HEK293 (cell line): ENCODE results near the gene BCL7A.

Source experiments
- HOXC10 ChIP-seq: sonication (generic); formaldehyde crosslinking; IDR thresholded peaks from 2 replicates; pipeline ENCODE4 v1.8.1; 2023; ENCODE audit warnings: mild to moderate bottlenecking, missing genetic modification reagents
- HOXD13 ChIP-seq: sonication (generic); formaldehyde crosslinking; IDR thresholded peaks from 2 replicates; pipeline ENCODE4 v1.8.0; 2022; ENCODE audit warnings: missing genetic modification reagents, borderline replicate concordance
- KLF16 ChIP-seq: fragments of 450-650 bp; formaldehyde crosslinking; IDR thresholded peaks from 2 replicates; pipeline ENCODE4 v1.5.1; 2017; ENCODE audit warnings: missing biosample characterization, missing genetic modification characterization
- KLF8 ChIP-seq: fragments of 450-650 bp; formaldehyde crosslinking; IDR thresholded peaks from 2 replicates; pipeline ENCODE4 v1.5.1; 2016; ENCODE audit warnings: missing biosample characterization, missing genetic modification characterization
- SCRT2 ChIP-seq: fragments of 450-650 bp; formaldehyde crosslinking; IDR thresholded peaks from 2 replicates; pipeline ENCODE4 v1.5.1; 2016; ENCODE audit warnings: missing biosample characterization, missing genetic modification characterization
- WT1 ChIP-seq: fragments of 450-650 bp; formaldehyde crosslinking; IDR thresholded peaks from 2 replicates; pipeline ENCODE4 v1.5.1; 2016; ENCODE audit warnings: missing biosample characterization, missing genetic modification characterization
- ZBTB1 ChIP-seq: fragments of 450-650 bp; formaldehyde crosslinking; IDR thresholded peaks from 2 replicates; pipeline ENCODE4 v1.5.1; 2016; ENCODE audit warnings: missing biosample characterization, missing genetic modification characterization
- ZBTB10 ChIP-seq: fragments of 450-650 bp; formaldehyde crosslinking; IDR thresholded peaks from 2 replicates; pipeline ENCODE4 v1.5.1; 2016; ENCODE audit warnings: missing biosample characterization, missing genetic modification characterization
- ZBTB20 ChIP-seq: fragments of 450-650 bp; formaldehyde crosslinking; IDR thresholded peaks from 2 replicates; pipeline ENCODE4 v1.5.1; 2016; ENCODE audit warnings: missing biosample characterization, missing genetic modification characterization
- ZFP3 ChIP-seq: fragments of 450-650 bp; formaldehyde crosslinking; IDR thresholded peaks from 2 replicates; pipeline ENCODE4 v1.5.1; 2016; ENCODE audit warnings: low read depth, missing biosample characterization, missing genetic modification characterization
- ZNF133 ChIP-seq: fragments of 450-650 bp; formaldehyde crosslinking; IDR thresholded peaks from 2 replicates; pipeline ENCODE4 v1.5.1; 2016; ENCODE audit warnings: missing biosample characterization, missing genetic modification characterization
- ZNF169 ChIP-seq: fragments of 450-650 bp; formaldehyde crosslinking; IDR thresholded peaks from 2 replicates; pipeline ENCODE4 v1.5.1; 2016; ENCODE audit warnings: missing biosample characterization, missing genetic modification characterization
- ZNF174 ChIP-seq: fragments of 450-650 bp; formaldehyde crosslinking; IDR thresholded peaks from 2 replicates; pipeline ENCODE4 v1.5.0; 2017; ENCODE audit warnings: missing biosample characterization, mild to moderate bottlenecking, missing genetic modification characterization
- ZNF175 ChIP-seq: fragments of 450-650 bp; formaldehyde crosslinking; IDR thresholded peaks from 2 replicates; pipeline ENCODE4 v1.5.1; 2016; ENCODE audit warnings: missing biosample characterization, missing genetic modification characterization
- ZNF18 ChIP-seq: fragments of 450-650 bp; formaldehyde crosslinking; IDR thresholded peaks from 2 replicates; pipeline ENCODE4 v1.5.1; 2016; ENCODE audit warnings: missing biosample characterization, missing genetic modification characterization
- ZNF211 ChIP-seq: fragments of 450-650 bp; formaldehyde crosslinking; IDR thresholded peaks from 2 replicates; pipeline ENCODE4 v1.5.1; 2016; ENCODE audit warnings: low read depth, missing biosample characterization, missing genetic modification characterization
- ZNF266 ChIP-seq: fragments of 450-650 bp; formaldehyde crosslinking; IDR thresholded peaks from 2 replicates; pipeline ENCODE4 v1.5.1; 2016; ENCODE audit warnings: missing biosample characterization, missing genetic modification characterization, low read depth
- ZNF280D ChIP-seq: fragments of 450-650 bp; formaldehyde crosslinking; IDR thresholded peaks from 2 replicates; pipeline ENCODE4 v1.5.1; 2016; ENCODE audit warnings: missing biosample characterization, missing genetic modification characterization
- ZNF292 ChIP-seq: fragments of 450-650 bp; formaldehyde crosslinking; IDR thresholded peaks from 2 replicates; pipeline ENCODE4 v1.5.1; 2016; ENCODE audit warnings: low read depth, missing biosample characterization, missing genetic modification characterization, borderline replicate concordance
- ZNF324 ChIP-seq: fragments of 450-650 bp; formaldehyde crosslinking; IDR thresholded peaks from 2 replicates; pipeline ENCODE4 v1.5.1; 2016; ENCODE audit warnings: missing biosample characterization, missing genetic modification characterization
- ZNF391 ChIP-seq: fragments of 450-650 bp; formaldehyde crosslinking; IDR thresholded peaks from 2 replicates; pipeline ENCODE4 v1.5.1; 2016; ENCODE audit warnings: low read depth, missing biosample characterization, missing genetic modification characterization, borderline replicate concordance
- ZNF610 ChIP-seq: fragments of 450-650 bp; formaldehyde crosslinking; IDR thresholded peaks from 2 replicates; pipeline ENCODE4 v1.5.1; 2016; ENCODE audit warnings: missing biosample characterization, missing genetic modification characterization, borderline replicate concordance
- ZNF623 ChIP-seq: fragments of 450-650 bp; formaldehyde crosslinking; IDR thresholded peaks from 2 replicates; pipeline ENCODE4 v1.5.1; 2016; ENCODE audit warnings: missing biosample characterization, missing genetic modification characterization
- ZNF658 ChIP-seq: fragments of 450-650 bp; formaldehyde crosslinking; IDR thresholded peaks from 2 replicates; pipeline ENCODE4; 2016; ENCODE audit warnings: missing biosample characterization, missing genetic modification characterization
- ZNF664 ChIP-seq: fragments of 450-650 bp; formaldehyde crosslinking; IDR thresholded peaks from 2 replicates; pipeline ENCODE4 v1.5.1; 2016; ENCODE audit warnings: missing biosample characterization, missing genetic modification characterization
- ZNF670 ChIP-seq: fragments of 450-650 bp; formaldehyde crosslinking; IDR thresholded peaks from 2 replicates; pipeline ENCODE4 v1.5.1; 2016; ENCODE audit warnings: missing biosample characterization, missing genetic modification characterization, low read depth
- ZNF677 ChIP-seq: fragments of 450-650 bp; IDR thresholded peaks from 2 replicates; pipeline ENCODE4 v1.5.0; 2018; ENCODE audit warnings: missing biosample characterization, mild to moderate bottlenecking, missing genetic modification characterization, moderate library complexity
- ZNF777 ChIP-seq: fragments of 450-650 bp; formaldehyde crosslinking; IDR thresholded peaks from 2 replicates; pipeline ENCODE4 v1.5.1; 2017; ENCODE audit warnings: missing biosample characterization, missing genetic modification characterization, borderline replicate concordance
- ZXDB ChIP-seq: fragments of 450-650 bp; formaldehyde crosslinking; IDR thresholded peaks from 2 replicates; pipeline ENCODE4 v1.5.1; 2016; ENCODE audit warnings: missing biosample characterization, missing genetic modification characterization
- TF ChIP-seq, protein P1 (sequence below): fragments of 450-650 bp; formaldehyde crosslinking; IDR thresholded peaks from 2 replicates; pipeline ENCODE4 v1.5.1; 2017; ENCODE audit warnings: missing biosample characterization, missing genetic modification characterization
- TF ChIP-seq, protein P2 (sequence below): fragments of 450-650 bp; formaldehyde crosslinking; IDR thresholded peaks from 2 replicates; pipeline ENCODE4 v1.5.1; 2016; ENCODE audit warnings: missing biosample characterization, missing genetic modification characterization

The BCL7A gene

DNA sequence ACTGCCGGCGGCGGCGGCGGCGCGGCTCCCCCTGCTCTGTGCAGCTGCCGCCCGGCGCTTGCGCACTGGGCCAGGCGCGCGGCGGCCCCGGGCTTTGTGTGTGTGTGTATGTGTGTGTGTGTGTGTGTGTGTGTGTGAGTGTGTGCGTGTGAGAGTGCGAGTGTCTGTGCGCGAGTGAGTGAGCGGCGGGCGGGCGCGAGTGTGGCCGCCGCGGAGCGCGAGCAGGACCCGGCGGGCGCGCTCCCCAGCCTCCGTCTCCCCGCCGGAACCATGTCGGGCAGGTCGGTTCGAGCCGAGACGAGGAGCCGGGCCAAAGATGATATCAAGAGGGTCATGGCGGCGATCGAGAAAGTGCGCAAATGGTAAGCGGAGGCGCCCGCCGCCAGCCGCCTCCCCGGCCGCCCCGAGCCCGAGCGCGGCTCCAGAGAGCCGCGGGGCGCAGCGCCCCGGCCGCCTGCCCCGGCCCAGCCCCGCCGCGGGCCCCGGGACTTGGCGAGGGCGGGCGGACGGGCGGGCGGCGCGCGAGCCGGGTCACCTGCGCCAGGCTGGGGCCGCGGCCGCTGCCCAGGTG, at the start of gene BCL7A (continued):
- TF ChIP-seq KLF16 (tag by site-specific recombination) (peak; percentile 39; the same call in 1 of the 2 replicates), ZNF175 (tag by site-specific recombination) (no peak), ZNF133 (0 out of 2 replicates have a peak, but pooled peaks have one; percentile 25), ZNF391 (peak; percentile 90; the same call in 1 of the 2 replicates), ZBTB10 (tag by site-specific recombination) (no peak), WT1 (tag by site-specific recombination) (no peak), KLF8 (tag by site-specific recombination) (peak; percentile 65; the same call in 1 of the 2 replicates), ZXDB (peak; percentile 90), ZNF18 (tag by site-specific recombination) (0 out of 2 replicates have a peak, but pooled peaks have one; percentile 37), ZBTB20 (tag by site-specific recombination) (peak; percentile 85), ZNF664 (tag by site-specific recombination) (no peak), ZNF777 (tag by site-specific recombination) (no peak), ZNF610 (tag by site-specific recombination) (peak; percentile 81; the same call in 1 of the 2 replicates), ZNF292 (tag by site-specific recombination) (no peak), ZNF623 (no peak), ZNF677 (tag by site-specific recombination) (peak; percentile 31; the same call in 1 of the 2 replicates), HOXD13 (CRISPR knock-in tag) (no peak), ZNF174 (tag by site-specific recombination) (no peak), SCRT2 (tag by site-specific recombination) (0 out of 2 replicates have a peak, but pooled peaks have one; percentile 13), ZNF670 (tag by site-specific recombination) (no peak), ZNF266 (tag by site-specific recombination) (peak; percentile 35; the same call in 1 of the 2 replicates), ZNF280D (no peak), ZNF211 (tag by site-specific recombination) (no peak), ZBTB1 (tag by site-specific recombination) (peak; percentile 59; the same call in 1 of the 2 replicates), ZNF324 (tag by site-specific recombination) (peak; percentile 87), ZNF658 (tag by site-specific recombination) (peak; percentile 88; the same call in 1 of the 2 replicates), ZFP3 (tag by site-specific recombination) (no peak), ZNF169 (tag by site-specific recombination) (peak; percentile 88), HOXC10 (CRISPR knock-in tag) (no peak)
- TF ChIP-seq, protein P1, sequence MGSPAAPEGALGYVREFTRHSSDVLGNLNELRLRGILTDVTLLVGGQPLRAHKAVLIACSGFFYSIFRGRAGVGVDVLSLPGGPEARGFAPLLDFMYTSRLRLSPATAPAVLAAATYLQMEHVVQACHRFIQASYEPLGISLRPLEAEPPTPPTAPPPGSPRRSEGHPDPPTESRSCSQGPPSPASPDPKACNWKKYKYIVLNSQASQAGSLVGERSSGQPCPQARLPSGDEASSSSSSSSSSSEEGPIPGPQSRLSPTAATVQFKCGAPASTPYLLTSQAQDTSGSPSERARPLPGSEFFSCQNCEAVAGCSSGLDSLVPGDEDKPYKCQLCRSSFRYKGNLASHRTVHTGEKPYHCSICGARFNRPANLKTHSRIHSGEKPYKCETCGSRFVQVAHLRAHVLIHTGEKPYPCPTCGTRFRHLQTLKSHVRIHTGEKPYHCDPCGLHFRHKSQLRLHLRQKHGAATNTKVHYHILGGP (tag by site-specific recombination): no peak
- TF ChIP-seq, protein P2, sequence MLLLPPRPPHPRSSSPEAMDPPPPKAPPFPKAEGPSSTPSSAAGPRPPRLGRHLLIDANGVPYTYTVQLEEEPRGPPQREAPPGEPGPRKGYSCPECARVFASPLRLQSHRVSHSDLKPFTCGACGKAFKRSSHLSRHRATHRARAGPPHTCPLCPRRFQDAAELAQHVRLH (tag by site-specific recombination): no peak
